Right lobe of liver (tissue), 6 donors: ENCODE results near the gene KARS1. TPM values are rescaled to one million over a fixed set of nuclear protein-coding genes. Genes with fewer than 3 reads are reported as not detected.

ENCODE experiments used
- ATAC-seq, 4 donors: fragments of 200-7000 bp; cut with Tn5 transposase; one replicate each; pipeline ENCODE4 v1.9.1; 2020; ENCODE audit warnings: mild to moderate bottlenecking in 4 of 4, moderate library complexity in 4 of 4
- DNase-seq, 3 donors: peaks; one replicate each; pipeline ENCODE4 v3.0.0-alpha.2; 2020
- H3K27ac ChIP-seq, 3 donors: fragments of 200-600 bp; one replicate each; pipeline ENCODE4 v1.8.0; 2022
- H3K27me3 ChIP-seq, 2 donors: fragments of 200-600 bp; one replicate each; pipeline ENCODE4 v1.8.0; 2022
- H3K36me3 ChIP-seq, 4 donors: fragments of 200-600 bp; sonication (generic) in 1 of 4; one replicate each; pipeline versions ENCODE4 v1.5.1 to v1.8.0; 2017 to 2022; ENCODE audit warnings: control low read depth in 1 of 4
- H3K4me1 ChIP-seq, 4 donors: fragments of 200-600 bp; sonication (generic) in 1 of 4; one replicate each; pipeline versions ENCODE4 v1.5.1 to v1.8.0; 2017 to 2022; ENCODE audit warnings: control low read depth in 1 of 4
- H3K4me3 ChIP-seq, 3 donors: fragments of 200-600 bp; one replicate each; pipeline ENCODE4 v1.8.0; 2022
- H3K9me3 ChIP-seq, 4 donors: fragments of 200-600 bp; sonication (generic) in 1 of 4; one replicate each; pipeline versions ENCODE4 v1.5.1 to v1.8.0; 2017 to 2022; ENCODE audit warnings: control low read depth in 1 of 4
- POLR2A ChIP-seq: fragments of 450-650 bp; IDR thresholded peaks from one replicate; pipeline ENCODE4 v1.6.1; 2017; ENCODE audit warnings: antibody characterized with exemption, mild to moderate bottlenecking
- WGBS: methylation state at CpG from one replicate; pipeline ENCODE4 v1.1.6; 2018; ENCODE audit warnings: low coverage, low lambda C conversion rate; ENCODE audit not compliant: insufficient coverage; ENCODE audit errors: missing lambda C conversion rate; 5-methylcytosine and 5-hydroxymethylcytosine counted together
- intact Hi-C, 2 donors: fragments of 100-400 bp; cut with DNase I; formaldehyde crosslinking; loops; one replicate each; pipeline versions ENCODE4 v1.11.2 to v1.14.1; 2022
- long read RNA-seq: library from polyadenylated mRNA; unstranded; transcript quantifications from one replicate; pipeline ENCODE4 v2.0.0, GENCODE V29; 2019
- total RNA-seq, 6 experiments: library from RNA; depleted of rRNA in 2 of 6; stranded (reverse); fragments of >200 nt in 2 of 6; fragmentation: NEBNext Ultra II Directional in 3 of 6; extraction: Animal tissue kit (Norgen Biotek cat#: 25700) in 3 of 6; gene quantifications; one replicate each; pipeline versions ENCODE4 v1.1.0 to v1.2.4, GENCODE V29; 2016 to 2023
- TF ChIP-seq, protein P1 (sequence below), 4 donors: fragments of 200-600 bp in 3 of 4; fragments of 450-650 bp in 1 of 4; IDR thresholded peaks; one replicate each; pipeline versions ENCODE4 v1.5.1 to v1.8.0; 2016 to 2022; ENCODE audit warnings: antibody characterized with exemption in 4 of 4, mild to moderate bottlenecking in 2 of 4
- donor health status: DM: no; HTN: yes; CAD: no.
- donor health status: DM: no; HTN: no; CAD: no.
- donor health status: DM: no; HTN: no; CAD: no.
- donor health status: DM: no; HTN: yes; CAD: no.
- donor health status: DM: no; HTN: yes; CAD: no.

KARS1 gene
- total RNA-seq = 10 to 100 TPM; 40.0 to 85.0 (median 53.8) TPM
- long read RNA-seq, transcript KARS-201 (14 exons, 2,005 nt) = major isoform, 5 of 11 reads
- long read RNA-seq, partial matches to known transcripts = 2 of 11 reads
- long read RNA-seq, other reads (novel, unspliced or antisense) = 1 of 11 reads

DNA sequence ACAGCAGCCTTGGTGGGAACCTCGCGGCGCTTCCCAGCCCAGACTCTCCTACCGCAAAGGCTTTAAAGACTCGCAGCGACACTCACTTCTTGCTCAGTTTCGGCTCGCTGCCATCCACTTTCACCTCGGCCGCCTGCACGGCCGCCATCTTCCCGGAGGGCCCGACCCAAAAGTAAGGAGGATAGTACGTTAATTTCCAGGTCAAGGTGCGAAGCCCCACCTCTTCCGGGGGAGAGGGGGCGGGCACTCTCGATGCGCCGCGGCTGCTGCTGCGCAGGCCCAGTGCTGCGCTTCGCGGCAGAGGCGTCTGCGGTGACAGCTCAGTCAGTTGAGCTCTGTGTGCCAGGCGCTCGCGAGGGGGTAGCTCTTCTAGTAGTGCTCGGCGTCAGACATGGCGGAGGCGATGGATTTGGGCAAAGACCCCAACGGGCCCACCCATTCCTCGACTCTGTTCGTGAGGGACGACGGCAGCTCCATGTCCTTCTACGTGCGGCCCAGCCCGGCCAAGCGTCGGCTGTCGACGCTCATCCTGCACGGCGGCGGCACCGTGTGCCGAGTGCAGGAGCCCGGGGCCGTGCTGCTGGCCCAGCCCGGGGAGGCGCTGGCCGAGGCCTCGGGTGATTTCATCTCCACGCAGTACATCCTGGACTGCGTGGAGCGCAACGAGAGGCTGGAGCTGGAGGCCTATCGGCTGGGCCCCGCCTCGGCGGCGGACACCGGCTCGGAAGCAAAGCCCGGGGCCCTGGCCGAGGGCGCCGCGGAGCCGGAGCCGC, at the start of gene KARS1, which contains the start of gene TERF2IP:
KARS1 (minus strand) TSS at position 174 of the 773 bp plus-strand sequence; CDS start at position 148, 26 bp downstream.
TERF2IP (plus strand) TSS at position 282 of the 773 bp plus-strand sequence; CDS start at position 392, 110 bp downstream.
- 5% methylated on average over 4 of the region's 76 CpGs for WGBS
- peak; percentile 96 to 99 (median 96) for ATAC-seq
- Histone ChIP-seq H3K27ac (peak within 1 kb of the TSS; percentile 92 to 98 (median 95)), H3K4me1 (peaks cover 0 to 48% (median 18%) of the 10 kb centered on the region in 4 donors), H3K9me3 (no peaks in the 10 kb centered on the region), H3K4me3 (peak within 1 kb of the TSS; percentile 95 to 98 (median 98)), H3K36me3 (peaks cover 0 to 17% (median 0%) of the 10 kb centered on the region in 4 donors), H3K27me3 (no peaks in the 10 kb centered on the region)
- peak; percentile 95 to 96 (median 95) for DNase-seq
- peak; percentile 99 for TF ChIP-seq POLR2A
- TF ChIP-seq, protein P1, sequence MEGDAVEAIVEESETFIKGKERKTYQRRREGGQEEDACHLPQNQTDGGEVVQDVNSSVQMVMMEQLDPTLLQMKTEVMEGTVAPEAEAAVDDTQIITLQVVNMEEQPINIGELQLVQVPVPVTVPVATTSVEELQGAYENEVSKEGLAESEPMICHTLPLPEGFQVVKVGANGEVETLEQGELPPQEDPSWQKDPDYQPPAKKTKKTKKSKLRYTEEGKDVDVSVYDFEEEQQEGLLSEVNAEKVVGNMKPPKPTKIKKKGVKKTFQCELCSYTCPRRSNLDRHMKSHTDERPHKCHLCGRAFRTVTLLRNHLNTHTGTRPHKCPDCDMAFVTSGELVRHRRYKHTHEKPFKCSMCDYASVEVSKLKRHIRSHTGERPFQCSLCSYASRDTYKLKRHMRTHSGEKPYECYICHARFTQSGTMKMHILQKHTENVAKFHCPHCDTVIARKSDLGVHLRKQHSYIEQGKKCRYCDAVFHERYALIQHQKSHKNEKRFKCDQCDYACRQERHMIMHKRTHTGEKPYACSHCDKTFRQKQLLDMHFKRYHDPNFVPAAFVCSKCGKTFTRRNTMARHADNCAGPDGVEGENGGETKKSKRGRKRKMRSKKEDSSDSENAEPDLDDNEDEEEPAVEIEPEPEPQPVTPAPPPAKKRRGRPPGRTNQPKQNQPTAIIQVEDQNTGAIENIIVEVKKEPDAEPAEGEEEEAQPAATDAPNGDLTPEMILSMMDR (IDR thresholded peaks at IDR 0.05) = no peak
- intact Hi-C loops = no loop called here

DNA sequence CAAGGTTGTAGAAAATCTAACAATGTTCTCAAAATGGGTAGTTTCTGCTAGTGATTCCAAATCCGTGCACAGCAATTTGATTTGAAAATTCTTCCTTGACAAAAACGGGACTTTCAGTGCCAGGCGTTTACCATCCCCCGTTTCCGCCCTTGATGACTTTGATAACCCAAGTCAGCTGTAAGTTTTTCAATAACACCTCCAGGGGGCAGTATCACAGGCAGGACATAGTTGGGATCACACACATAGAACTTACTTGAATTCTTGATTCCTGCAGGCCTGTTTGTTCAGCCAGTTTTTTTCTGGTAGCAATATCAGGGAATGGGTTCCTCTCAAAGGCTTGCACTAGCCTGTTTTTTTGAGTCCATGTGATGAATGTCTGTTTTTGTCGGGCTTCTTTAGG, 48.2 kb upstream of the KARS1 start:
- ATAC-seq = no peak

DNA sequence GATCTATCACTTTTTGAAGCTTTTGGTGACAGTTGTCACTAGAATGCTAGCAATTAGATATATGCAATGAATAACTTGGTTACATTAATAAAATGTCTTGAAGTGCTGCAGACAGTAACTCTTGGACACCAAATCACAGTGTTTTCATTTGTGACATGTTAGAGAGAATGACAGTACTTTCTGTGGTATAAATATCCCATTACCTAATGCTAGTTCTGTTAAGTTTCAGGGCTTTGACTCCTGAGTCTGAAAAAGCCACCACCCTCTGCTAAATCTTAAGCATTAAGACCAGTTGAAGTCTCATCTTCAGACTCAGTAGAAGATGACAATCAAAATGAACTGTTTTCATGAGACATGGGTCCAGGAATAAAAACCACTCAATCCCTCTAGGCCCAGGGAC, 39.9 kb upstream of the KARS1 start:
- Histone ChIP-seq H3K27me3 (no peaks in the 10 kb centered on the region), H3K4me3 (no peak overlapping the region), H3K9me3 (no peaks in the 10 kb centered on the region), H3K4me1 (no peaks in the 10 kb centered on the region), H3K36me3 (no peaks in the 10 kb centered on the region), H3K27ac (no peak overlapping the region)
- no peak for DNase-seq
- no peak for TF ChIP-seq POLR2A
- TF ChIP-seq, protein P1 (IDR thresholded peaks at IDR 0.05) = no peak
- no peak for ATAC-seq
- intact Hi-C loops = no loop called here

More for the DNA sequence above, 48.2 kb upstream of the KARS1 start:
- Histone ChIP-seq H3K9me3 (no peaks in the 10 kb centered on the region), H3K36me3 (no peaks in the 10 kb centered on the region), H3K27me3 (no peaks in the 10 kb centered on the region), H3K4me3 (no peak overlapping the region), H3K27ac (no peak overlapping the region), H3K4me1 (no peaks in the 10 kb centered on the region)
- DNase-seq = no peak
- WGBS = 85% methylated on average over 6 of the region's 6 CpGs
- intact Hi-C loops = no loop called here
- TF ChIP-seq, protein P1 (IDR thresholded peaks at IDR 0.05) = no peak
- no peak for TF ChIP-seq POLR2A

DNA sequence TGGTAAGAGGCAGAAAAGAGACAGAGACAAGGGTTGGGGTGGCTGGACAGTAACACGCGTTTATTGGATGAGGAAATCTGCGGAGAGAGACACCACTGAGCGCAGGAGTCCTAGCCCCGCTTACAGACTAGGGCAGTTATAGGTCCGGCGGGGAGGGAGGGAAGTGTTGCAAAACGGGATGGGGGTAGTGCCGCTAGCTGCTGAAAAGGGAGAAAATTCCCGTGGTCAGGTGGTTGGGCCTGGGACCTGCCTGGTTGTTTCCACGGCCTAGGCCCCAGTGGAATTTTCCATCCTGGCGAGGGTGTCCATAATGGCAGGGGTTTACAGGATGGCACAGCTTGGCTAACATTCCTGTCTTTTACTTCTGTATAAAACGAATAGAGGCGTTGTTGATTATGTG, 34.8 kb upstream of the KARS1 start:
- ATAC-seq (no peak), DNase-seq (no peak)
- H3K36me3 ChIP-seq = no peaks in the 10 kb centered on the region
- no peaks in the 10 kb centered on the region for H3K4me1 ChIP-seq
- TF ChIP-seq, protein P1 (IDR thresholded peaks at IDR 0.05) = no peak
- TF ChIP-seq POLR2A = no peak
- H3K4me3 ChIP-seq = no peak overlapping the region
- no peaks in the 10 kb centered on the region for H3K9me3 ChIP-seq
- no peaks in the 10 kb centered on the region for H3K27me3 ChIP-seq
- intact Hi-C loops = no loop called here
- H3K27ac ChIP-seq = no peak overlapping the region
- WGBS = 95% methylated on average over 7 of the region's 14 CpGs
